Adrenal gland (tissue), 12 donors: ENCODE measurements around the gene MTHFD2L. TPM values are rescaled to one million over a fixed set of nuclear protein-coding genes. Genes with fewer than 3 reads are reported as not detected.
A peak's percentile ranks its signal among the peaks of the same experiment; 100 is the strongest.

Experiments used
- DNase-seq, 7 donors: peaks; one replicate each; pipeline ENCODE4 v3.0.0-alpha.2; 2019 to 2020
- H3K27ac ChIP-seq, 5 donors: fragments of 200-600 bp; sonication (generic) in 4 of 5; 1 replicate in 3 of 5; 2 replicates in 2 of 5; pipeline versions ENCODE4 v1.5.1 to v1.8.0; 2016 to 2020; ENCODE audit warnings: mild to moderate bottlenecking in 1 of 5
- H3K27me3 ChIP-seq: fragments of 200-600 bp; 2 replicates; pipeline ENCODE4 v1.8.0; 2021
- H3K36me3 ChIP-seq, 2 donors: fragments of 200-600 bp; replicated peaks in 1 of 2; 1 replicate in 1 of 2; 2 replicates in 1 of 2; pipeline versions ENCODE4 v1.5.1 to v1.8.0; 2018 to 2022
- H3K4me1 ChIP-seq, 2 donors: fragments of 200-600 bp; replicated peaks in 1 of 2; 1 replicate in 1 of 2; 2 replicates in 1 of 2; pipeline versions ENCODE4 v1.5.1 to v1.8.0; 2018 to 2021
- H3K4me3 ChIP-seq, 4 donors: fragments of 200-600 bp; sonication (generic) in 3 of 4; one replicate each; pipeline ENCODE4 v1.5.1; 2016 to 2018
- H3K9me3 ChIP-seq, 3 donors: fragments of 200-600 bp; sonication (generic) in 1 of 3; replicated peaks in 1 of 3; 1 replicate in 2 of 3; 2 replicates in 1 of 3; pipeline versions ENCODE4 v1.5.1 to v1.8.0; 2016 to 2021
- CTCF ChIP-seq, 6 experiments: fragments of 450-650 bp in 4 of 6; fragments of 200-600 bp in 2 of 6; sonication (generic) in 1 of 6; IDR thresholded peaks; 1 replicate in 5 of 6; 2 replicates in 1 of 6; pipeline versions ENCODE4 v1.5.1 to v1.8.0; 2016 to 2021; ENCODE audit warnings: antibody characterized with exemption in 6 of 6, mild to moderate bottlenecking in 2 of 6, moderate library complexity in 1 of 6
- POLR2A ChIP-seq, 2 donors: fragments of 450-650 bp; IDR thresholded peaks; one replicate each; pipeline ENCODE4 v1.6.1; 2017; ENCODE audit warnings: antibody characterized with exemption in 2 of 2, mild to moderate bottlenecking in 2 of 2, moderate library complexity in 1 of 2
- WGBS, 4 donors: extraction: QIAGEN DNeasy Blood & Tissue Kit in 2 of 4; methylation state at CpG; one replicate each; pipeline versions ENCODE4 v1.1.5 to v1.1.7; 2013 to 2017; 5-methylcytosine and 5-hydroxymethylcytosine counted together
- intact Hi-C, 2 donors: fragments of 100-400 bp; cut with DNase I; formaldehyde crosslinking; loops; one replicate each; pipeline versions ENCODE4 v1.14.1 to v1.15.0; 2022 to 2023
- polyA plus RNA-seq, 3 donors: library from polyadenylated mRNA; stranded (reverse); fragments of 200-250 nt in 2 of 3; fragments of 350-450 nt in 1 of 3; fragmentation: Illumina TruSeq in 1 of 3; extraction: RNeasy Lipid Tissue Mini Kit (QIAGEN cat#74804) in 1 of 3; gene quantifications; one replicate each; pipeline ENCODE4 v1.2.3, GENCODE V29; 2013 to 2014
- total RNA-seq, 9 donors: library from RNA; depleted of rRNA in 4 of 9; stranded (reverse); fragments of >200 nt in 4 of 9; fragments of 120-200 nt in 1 of 9; fragmentation: NEBNext Ultra II Directional in 1 of 9; extraction: Animal tissue kit (Norgen Biotek cat#: 25700) in 1 of 9; gene quantifications; one replicate each; pipeline versions ENCODE4 v1.1.0 to v1.2.4, GENCODE V29; 2013 to 2023
- donor health status: healthy with polysubstance abuse.
- donor health status: Bipolar disorder and iron deficiency.
- donor health status: DM: yes; HTN: yes; CAD: no.
- donor health status: DM: no; HTN: no; CAD: no.
- donor health status: DM: no; HTN: no; CAD: no.
- donor health status: DM: yes; HTN: yes; CAD: no.

Gene MTHFD2L
- total and polyA plus RNA-seq, 12 donors, result 9.8 to 38.2 (median 15.9) TPM

- H3K4me1 ChIP-seq, result peaks cover 0 to 30% of the 10 kb centered on the region in 2 donors
- H3K27me3 ChIP-seq, result no peaks in the 10 kb centered on the region
- intact Hi-C loops, result no loop called here
- H3K9me3 ChIP-seq, result peaks cover 0 to 7% (median 0%) of the 10 kb centered on the region in 3 donors
- WGBS, 4 donors, result 74 to 98% (median 92%) methylated on average over 5 of the region's 5 CpGs
- TF ChIP-seq CTCF (IDR thresholded peaks at IDR 0.05) (no peak), POLR2A (IDR thresholded peaks at IDR 0.05) (no peak)
- no peak overlapping the region for H3K27ac ChIP-seq
- no peak for DNase-seq
- H3K36me3 ChIP-seq, result no peaks in the 10 kb centered on the region
- no peak overlapping the region for H3K4me3 ChIP-seq
Measured at GRCh38 chr4:74111990-74112389, 45.9 kb upstream of the MTHFD2L start.

GRCh38 chr4:74112399-74113105, 45.4 kb upstream of the MTHFD2L start:
- no peak for TF ChIP-seq POLR2A (IDR thresholded peaks at IDR 0.05)
- TF ChIP-seq CTCF (IDR thresholded peaks at IDR 0.05), result no peak
- WGBS, 4 donors, result 94 to 99% (median 97%) methylated on average over 3 of the region's 3 CpGs
- Histone ChIP-seq H3K27me3 (no peaks in the 10 kb centered on the region), H3K36me3 (no peaks in the 10 kb centered on the region), H3K9me3 (peaks cover 0 to 7% (median 0%) of the 10 kb centered on the region in 3 donors), H3K4me3 (no peak overlapping the region), H3K27ac (no peak overlapping the region), H3K4me1 (peaks cover 0 to 36% of the 10 kb centered on the region in 2 donors)
- no peak for DNase-seq
- intact Hi-C loops, result no loop called here

- intact Hi-C loops, result no loop called here
- H3K9me3 ChIP-seq, result no peaks in the 10 kb centered on the region
- peaks cover 0 to 26% of the 10 kb centered on the region in 2 donors for H3K4me1 ChIP-seq
- H3K27me3 ChIP-seq, result no peaks in the 10 kb centered on the region
- peak in 1 of 7 donors; percentile 31 for DNase-seq
- H3K27ac ChIP-seq, result peak overlapping the region in 1 of 5 donors; percentile 43
- 86 to 93% (median 90%) methylated on average over 1 of the region's 1 CpG for WGBS, 4 donors
- TF ChIP-seq POLR2A (IDR thresholded peaks at IDR 0.05) (no peak), CTCF (IDR thresholded peaks at IDR 0.05) (no peak)
- no peaks in the 10 kb centered on the region for H3K36me3 ChIP-seq
- no peak overlapping the region for H3K4me3 ChIP-seq
Measured at GRCh38 chr4:74114234-74114633, 43.7 kb upstream of the MTHFD2L start.

- no peak for TF ChIP-seq POLR2A (IDR thresholded peaks at IDR 0.05)
- no peak for TF ChIP-seq CTCF (IDR thresholded peaks at IDR 0.05)
- H3K4me3 ChIP-seq, result no peak overlapping the region
- H3K27me3 ChIP-seq, result no peaks in the 10 kb centered on the region
- intact Hi-C loops, result no loop called here
- H3K27ac ChIP-seq, result peak overlapping the region in 3 of 5 donors; percentile 53 to 74 (median 71)
- H3K4me1 ChIP-seq, result peaks cover 0 to 14% of the 10 kb centered on the region in 2 donors
- peak; percentile 82 to 93 (median 91) for DNase-seq
- no peaks in the 10 kb centered on the region for H3K36me3 ChIP-seq
- 15 to 26% (median 23%) methylated on average over 3 of the region's 3 CpGs for WGBS, 4 donors
- H3K9me3 ChIP-seq, result no peaks in the 10 kb centered on the region
Measured at GRCh38 chr4:74117024-74117534, 40.8 kb upstream of the MTHFD2L start.
